GM19238 (cell line): ENCODE measurements around the gene CNDP1.
"Not testable (repeated sequence)": the region's sequence is repeated elsewhere in the genome, so short reads cannot be mapped to it uniquely, and the experiment has no call there.

ENCODE experiments used
- DNase-seq: peaks from one replicate; pipeline ENCODE4 v3.0.0; 2011; ENCODE audit warnings: low spot score; ENCODE audit not compliant: insufficient read length

CNDP1 gene

DNA sequence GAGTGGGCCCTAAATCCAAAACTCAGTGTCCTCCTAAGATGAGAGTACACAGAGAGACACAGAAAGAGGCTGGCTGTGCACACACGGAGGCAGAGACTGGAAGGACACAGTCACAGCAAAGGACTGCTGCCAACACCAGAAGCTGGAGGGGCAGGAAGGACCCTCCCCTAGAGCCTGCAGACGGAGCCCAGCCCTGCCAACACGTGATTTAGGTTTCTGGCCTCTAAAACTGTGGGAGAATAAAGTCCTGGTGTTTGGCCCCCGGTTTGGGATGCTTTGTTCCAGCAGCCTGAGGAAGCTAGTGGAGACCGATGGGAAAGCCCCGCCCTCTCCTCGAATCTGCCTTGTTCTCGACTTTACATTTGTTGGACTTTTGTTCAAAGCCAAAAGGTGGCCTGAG lies 10.6 kb downstream of the CNDP1 start:
- no peak for DNase-seq

DNA sequence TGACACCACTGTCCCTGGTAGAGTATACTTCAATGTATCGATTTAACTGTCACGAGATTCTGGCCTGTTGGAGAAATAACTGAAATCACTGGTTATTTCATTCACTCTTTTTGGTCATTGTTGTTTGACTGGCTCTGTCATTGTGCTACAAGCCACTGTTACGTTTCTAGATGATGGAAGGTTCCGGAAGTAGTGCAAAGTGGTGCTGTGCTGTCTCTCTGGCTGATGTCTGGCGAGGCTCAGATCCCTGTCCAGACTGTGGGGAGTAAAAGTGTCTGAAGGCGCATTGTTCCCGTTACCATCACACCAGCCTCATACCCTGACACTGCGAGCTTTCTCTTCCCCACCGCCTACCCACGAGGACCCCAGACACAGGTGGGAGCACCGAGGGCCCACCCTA lies 11.7 kb downstream of the CNDP1 start:
- DNase-seq = no peak

DNA sequence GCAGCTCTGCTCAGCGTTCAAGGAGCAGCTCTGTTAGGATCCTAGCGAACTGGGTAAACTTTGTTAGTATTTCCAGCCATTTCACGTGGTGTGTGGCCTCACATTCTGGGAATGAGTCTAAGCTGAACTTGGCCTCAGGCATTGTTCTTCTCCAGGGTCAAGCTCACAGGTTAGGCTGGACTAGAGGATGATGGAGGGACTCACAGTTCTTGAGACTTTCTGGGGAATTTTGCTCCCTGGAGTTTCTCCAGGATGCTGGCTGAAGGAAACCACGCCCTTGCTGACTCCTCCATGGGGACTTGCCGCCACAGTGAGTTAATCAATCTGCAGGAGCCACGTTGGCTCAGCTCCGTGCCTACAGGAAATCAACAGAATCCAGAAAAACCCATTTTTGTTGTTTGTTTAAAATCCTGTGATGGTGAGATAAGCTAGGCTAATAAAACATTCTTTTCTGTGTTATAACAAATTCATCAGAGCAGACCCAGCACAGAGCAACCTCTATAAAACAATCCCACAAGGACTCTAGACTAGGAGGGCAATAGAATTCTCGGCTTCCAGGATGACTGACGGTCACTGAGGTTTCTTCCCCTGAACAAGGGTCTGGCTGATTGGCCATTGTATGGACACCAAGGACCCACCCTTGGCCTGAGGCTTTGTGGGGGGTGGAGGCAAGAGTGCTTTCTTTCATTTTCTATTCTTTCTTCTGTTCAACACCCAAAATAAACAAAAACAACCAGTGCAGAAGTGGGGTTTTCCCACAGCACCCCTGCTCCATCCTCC lies 12.6 kb downstream of the CNDP1 start:
- no peak for DNase-seq

DNA sequence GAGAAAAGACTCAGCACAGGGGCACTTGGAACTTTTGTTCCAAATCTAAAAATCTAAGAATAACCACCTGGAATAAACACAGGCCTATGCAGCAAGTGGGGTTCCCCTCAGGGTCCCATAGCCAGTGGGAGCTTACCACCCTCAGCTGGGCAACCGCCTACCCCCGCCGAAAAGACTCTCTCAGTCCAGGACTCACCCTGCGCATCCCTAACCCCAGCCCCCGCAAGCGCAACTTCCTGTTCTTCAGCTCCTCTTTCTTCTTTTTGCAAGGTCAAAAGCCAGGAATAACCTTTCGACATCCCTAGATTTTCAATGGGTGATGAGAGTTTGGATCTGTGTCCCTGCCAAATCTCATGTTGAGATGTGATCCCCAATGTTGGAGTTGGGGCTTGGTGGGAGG lies 13.6 kb downstream of the CNDP1 start:
- no peak for DNase-seq

DNA sequence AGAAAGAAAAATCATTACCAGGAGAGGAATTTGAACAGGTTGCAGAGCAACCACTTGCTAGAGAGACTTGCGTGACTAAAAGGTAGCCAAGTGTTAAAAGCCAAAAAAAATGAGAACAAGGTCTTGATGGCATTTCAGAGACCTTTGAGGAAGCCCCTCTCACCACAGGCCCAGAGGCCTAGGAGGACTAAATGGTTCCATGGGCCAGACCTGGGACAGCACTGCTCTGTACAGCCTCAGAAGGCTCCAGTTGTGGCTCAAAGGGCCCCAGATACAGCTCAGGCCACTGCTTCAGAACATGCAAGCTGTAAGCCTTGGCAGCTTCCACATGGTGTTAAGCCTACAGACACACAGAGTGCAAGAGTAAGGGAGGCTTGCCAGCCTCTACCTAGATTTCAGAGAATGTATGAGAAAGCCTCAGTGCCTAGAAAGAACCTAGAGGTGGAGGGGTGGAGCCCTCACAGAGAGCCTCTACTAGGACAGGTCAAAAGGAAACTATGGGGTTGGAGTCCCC lies 15.3 kb downstream of the CNDP1 start:
- no peak for DNase-seq

DNA sequence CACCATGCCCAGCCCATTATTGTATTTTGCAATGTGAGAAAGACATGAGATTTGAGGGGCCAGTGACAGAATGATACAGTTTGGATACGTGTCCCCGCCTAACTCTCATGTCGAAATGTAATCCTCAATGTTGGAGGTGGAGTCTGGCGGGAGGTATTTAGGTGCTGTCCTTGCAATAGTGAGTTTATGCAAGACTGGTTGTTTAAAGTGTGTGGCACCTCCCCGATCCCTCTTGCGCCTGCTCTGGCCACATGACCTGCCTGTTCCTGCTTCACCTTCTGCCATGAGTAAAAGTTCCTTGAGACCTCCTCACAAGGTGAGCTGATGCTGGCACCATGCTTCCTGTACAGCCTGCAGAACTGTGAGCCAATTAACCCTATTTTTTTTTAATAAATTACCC lies 16.6 kb downstream of the CNDP1 start:
- DNase-seq = no peak

DNA sequence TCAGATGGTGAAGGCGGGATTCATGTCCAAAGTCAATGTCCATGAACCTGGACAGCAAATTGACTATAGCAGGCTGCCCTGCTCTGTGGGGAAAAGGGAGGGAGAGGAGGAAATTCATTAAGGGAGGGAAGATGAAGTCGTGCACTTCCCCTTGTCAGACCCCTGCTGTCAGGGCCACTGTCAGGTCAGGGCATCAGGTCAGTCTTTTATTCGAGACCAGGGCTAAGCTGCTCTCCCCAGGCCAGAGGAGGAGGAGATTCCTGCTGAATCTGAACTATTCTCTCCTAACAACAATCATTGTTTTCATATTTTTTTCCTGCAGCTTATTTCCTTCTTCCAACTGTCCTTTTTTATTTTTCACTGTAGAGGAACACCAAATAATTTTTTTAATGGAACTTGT lies 17.2 kb downstream of the CNDP1 start:
- no peak for DNase-seq

DNA sequence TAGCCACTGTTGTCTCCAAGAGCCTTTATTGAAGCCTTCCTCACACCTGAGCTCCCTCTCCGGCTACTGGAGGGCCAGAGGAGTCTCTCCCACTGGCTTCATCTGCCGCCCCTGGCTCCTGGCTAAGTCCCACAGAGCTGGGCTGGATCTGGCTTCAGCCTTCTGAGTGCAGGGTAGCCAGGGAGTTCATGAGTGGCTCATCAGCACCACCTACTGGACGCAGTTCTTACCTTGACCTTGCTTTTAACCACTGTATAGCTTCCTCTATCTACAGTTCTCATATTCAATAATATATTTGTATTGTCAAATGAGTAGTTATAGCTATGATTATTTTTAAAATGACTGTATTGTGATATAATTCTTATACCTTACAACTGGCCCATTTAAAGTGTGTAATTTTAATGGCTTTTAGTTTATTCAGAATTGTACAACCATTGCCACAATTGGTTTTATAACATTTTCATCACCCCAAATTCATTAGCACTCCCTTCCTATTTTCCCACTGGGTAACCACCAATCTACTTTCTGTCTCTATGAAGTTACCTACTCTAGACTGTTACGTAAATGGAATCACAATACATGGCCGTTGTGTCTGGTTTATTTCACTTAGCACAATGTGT lies 17.7 kb downstream of the CNDP1 start:
- DNase-seq = peak; percentile 79

DNA sequence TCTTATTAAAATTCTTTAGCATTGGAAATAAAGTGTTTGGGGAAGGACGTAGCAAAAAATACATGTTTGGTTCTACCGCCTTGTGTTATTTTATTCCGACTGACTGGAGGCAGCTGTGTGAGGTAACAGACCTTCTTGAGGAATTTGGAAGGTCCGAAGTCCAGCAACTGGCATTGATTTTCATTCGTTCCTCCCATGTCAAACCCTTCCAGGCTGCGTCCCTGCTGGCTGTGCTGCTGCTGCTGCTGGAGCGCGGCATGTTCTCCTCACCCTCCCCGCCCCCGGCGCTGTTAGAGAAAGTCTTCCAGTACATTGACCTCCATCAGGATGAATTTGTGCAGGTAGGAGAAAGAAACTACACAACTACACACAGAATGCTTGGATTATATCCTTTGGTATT lies 21.8 kb downstream of the CNDP1 start:
- no peak for DNase-seq

DNA sequence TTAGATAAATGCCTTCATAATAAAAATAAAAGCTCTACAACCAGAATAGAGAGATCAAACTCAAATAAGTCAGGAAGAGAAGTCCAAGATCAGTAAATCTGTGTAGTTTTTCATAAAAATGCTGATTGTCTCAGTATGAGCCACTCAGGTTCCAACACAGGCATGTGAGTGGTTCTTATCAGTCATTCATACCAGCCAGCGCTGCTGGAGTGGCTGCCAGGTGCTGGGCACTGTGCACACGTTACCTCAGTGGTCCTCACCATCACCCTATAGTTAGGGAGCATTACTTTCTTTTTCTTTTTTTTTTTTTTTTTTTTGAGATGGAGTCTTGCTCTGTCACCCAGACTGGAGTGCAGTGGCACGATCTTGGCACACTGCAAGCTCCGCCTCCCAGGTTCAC lies 23.8 kb downstream of the CNDP1 start:
- no peak for DNase-seq

DNA sequence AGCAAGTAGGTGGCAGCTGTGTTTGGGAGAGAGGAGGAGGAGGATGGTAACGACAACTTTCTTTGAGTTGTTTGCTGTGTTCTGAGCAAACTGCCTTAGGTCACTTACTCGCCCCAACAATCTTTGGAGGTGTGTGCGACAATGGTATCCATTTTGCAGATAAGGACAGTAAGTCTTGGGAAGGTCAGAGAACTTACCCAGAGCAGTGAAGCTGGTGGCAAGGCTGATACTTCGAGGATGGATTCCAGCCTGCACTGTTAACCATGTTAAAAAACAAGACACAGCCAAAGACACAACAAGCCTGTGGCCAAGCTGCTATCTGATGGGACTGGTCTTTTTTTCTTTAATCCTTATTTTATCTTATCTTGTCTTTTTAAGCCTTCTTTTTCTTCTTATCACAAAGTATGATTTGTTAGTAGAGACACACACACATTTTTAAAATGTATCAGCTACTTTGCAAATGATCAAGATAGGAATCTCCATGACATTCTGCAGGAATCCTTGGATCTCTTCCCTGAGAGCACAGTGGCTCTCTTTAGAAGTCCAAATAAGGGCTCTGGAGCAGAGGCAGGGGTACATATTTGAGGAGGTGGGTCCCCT lies 27.9 kb downstream of the CNDP1 start:
- no peak for DNase-seq

DNA sequence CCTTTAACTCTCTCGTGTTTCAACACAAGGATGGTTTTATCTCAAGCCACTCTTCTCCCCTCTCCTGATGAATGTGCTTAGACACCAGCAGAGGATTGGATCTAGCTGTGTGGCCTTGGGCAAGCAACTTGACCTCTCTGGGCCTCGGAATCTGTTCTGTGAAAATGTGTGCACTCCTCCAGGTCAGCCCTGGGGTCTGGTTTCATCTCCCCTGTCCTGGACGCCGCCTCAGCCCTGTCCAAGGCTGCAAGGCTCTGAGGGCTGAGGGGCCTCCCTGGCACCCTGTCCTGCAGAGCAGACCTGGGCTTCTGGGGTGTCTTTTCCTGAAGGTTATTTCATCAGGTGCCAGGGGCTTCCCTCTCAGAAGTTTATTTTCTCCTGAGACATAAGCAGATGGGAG lies 28.5 kb downstream of the CNDP1 start:
- no peak for DNase-seq

DNA sequence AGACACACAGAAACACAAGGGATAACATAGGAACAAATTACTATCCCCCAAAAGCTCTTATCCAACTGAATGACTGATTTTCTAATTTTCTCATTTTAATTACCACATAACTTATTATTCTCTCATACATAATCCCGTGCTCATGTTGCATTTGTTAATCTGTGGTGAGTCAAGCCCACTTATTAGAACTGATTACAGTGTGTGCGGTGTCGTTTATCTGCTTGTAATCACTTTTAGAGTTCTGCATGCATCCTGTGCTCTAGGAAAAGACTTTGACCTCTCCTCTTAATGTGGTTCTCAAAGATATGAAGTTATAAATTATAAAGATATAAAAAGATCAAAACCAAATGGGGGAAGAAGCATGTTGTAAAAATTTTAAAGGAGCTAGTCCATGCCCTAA lies 29.7 kb downstream of the CNDP1 start:
- DNase-seq = no peak

DNA sequence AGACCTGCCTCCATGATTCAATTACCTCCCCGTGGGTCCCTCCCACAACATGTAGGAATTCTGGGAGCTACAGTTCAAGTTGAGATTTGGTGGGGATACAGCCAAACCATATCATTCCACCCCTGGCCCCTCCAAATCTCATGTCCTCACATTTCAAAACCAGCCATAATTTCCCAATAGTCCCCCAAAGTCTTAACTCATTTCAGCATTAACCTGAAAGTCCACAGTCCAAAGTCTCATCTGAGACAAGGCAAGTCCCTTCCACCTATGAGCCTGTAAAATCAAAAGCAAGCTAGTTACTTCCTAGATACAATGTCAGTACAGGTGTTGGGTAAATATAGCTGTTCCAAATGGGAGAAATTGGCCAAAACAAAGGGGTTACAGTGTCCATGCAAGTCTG lies 30.9 kb downstream of the CNDP1 start:
- DNase-seq = not testable (repeated sequence)

DNA sequence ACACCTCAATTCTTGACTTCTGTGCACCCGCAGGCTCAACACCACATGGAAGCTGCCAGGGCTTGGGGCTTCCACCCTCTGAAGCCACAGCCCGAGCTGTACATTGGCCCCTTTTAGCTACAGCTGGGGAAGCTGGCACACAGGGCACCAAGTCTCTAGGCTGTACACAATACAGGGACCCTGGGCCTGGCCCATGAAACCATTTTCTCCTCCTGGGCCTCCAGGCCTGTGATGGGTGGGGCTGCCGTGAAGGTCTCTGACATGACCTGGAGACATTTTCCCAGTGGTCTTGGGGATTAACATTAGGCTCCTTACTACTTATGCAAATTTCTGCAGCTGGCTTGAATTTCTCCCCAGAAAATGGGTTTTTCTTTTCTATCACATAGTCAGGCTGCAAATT lies 31.7 kb downstream of the CNDP1 start:
- DNase-seq = not testable (repeated sequence)

DNA sequence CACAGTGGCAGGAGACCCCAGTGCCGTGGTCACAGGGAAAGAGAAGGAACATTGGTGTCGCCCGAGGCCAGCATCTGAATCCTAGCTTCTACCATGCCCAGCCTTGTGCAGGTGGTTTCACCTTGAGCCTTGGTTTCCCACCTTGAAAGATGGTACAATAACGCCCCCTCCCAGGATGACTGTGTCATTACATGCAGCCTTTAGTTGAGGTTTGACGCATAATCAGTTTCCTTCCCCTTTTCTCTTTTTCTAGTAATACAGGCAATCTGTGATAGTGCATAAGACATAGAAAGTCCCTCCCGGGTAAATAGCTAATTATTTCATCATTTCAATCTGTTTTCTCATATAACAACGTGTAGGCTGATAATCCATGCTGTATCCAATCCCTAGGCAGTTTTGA lies 33.5 kb downstream of the CNDP1 start:
- no peak for DNase-seq

DNA sequence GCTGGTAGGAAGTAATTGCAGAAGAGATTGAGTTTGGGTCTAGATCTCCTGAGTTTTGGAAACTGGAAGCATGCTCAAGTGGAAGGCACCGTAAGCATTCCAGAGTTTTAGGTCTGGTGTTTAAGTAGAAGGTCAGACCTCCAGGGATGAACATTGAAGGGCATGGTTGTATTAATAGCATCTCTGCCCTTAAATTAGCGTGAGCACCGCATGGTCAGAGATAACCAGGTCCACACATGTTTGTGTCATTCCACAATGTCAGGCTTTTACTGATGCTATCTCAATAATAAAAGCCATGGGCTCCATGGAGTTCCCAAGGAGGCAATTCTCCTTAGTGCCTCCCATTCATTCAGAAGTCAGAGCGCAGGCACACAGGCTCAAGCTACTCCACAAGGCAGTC lies 35.1 kb downstream of the CNDP1 start:
- DNase-seq = no peak

DNA sequence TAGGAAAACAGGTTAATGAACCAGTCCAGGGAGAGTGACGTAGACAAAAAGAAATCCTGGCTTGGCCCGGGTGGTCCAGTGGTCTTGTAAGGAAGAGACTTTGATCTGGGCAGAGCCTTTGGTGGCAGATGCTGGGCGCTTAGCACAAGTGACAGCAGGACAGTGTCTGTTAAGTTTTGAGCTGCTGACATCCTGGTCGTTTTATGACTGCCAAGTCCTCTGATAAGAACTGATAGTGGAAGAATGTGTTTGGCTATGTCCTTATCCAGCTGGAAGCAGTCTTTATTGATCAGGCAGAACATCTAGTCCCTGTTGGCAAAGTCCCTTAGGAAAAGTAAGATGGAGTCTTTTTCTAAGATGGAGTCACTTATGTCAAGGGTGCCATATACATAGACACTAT lies 36.0 kb downstream of the CNDP1 start:
- no peak for DNase-seq

DNA sequence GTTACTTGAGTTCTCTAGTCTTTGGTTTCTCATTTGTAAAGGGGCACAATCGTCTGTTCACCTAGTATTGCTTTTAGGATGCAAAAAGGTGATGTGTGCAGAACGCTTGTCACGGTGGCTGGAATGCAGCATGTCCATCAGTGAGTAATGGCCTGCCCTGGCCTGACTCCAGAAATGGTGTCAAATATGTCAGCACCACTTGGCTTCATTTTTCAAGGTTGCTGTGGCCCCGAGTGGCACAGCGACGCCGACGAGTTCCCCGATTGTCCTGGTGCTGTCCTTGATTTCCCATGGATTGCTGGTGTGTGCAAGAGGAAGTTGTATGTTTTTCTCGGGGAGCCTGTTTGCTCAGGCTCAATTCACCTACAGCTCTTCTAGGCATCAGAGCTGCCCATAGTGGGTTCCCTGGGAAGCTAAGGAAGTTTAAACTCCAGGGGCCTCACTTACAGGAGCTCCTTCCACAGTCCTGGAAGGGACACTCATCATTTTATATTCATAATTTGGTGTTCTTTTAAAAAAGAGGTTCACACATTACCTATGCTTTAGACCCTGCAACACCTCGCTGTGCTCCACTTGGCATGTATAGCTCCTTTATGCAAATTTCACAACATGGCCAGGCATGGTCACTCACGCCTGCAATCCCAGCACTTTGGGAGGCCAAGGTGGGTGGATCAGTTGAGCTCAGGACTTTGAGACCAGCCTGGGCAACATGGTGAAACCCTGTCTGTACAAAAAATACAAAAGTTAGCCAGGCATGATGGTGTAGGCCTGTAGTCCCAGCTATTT lies 37.8 kb downstream of the CNDP1 start:
- DNase-seq = no peak

DNA sequence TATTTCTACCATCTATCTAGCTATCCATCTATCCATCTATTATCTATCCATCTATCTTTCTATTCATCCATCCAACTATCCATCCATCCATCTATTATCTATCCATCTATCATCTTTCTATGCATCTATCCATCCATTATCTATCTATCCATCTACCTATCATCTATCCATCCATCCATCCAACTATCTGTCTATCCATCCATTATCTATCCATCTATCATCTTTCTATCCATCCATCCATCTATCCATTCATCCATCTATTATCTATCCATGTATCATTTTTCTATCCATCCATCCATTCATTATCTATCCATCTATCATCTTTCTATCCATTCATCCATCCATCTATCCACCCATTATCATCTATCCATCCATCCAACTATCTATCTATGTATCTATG lies 38.8 kb downstream of the CNDP1 start:
- DNase-seq = no peak

DNA sequence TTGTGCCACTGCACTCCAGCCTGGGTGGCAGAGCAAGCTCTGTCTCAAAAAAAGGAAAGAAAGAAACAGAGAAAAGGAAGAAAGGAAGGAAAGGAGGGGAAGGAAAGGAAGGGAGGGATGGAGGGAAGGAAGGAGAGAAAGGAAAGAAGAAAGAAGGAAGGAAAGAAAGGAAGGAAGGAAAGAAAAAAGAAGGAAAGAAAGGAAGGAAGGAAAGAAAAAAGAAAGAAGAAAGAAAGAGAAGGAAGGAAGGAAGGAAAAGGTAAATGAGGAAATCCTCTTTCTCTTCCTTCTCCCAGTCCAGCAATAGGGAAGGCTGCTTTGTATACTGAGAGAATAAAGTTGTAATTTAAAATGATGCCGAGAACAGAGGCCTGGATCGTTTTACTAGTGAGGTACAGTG lies 40.6 kb downstream of the CNDP1 start:
- no peak for DNase-seq

DNA sequence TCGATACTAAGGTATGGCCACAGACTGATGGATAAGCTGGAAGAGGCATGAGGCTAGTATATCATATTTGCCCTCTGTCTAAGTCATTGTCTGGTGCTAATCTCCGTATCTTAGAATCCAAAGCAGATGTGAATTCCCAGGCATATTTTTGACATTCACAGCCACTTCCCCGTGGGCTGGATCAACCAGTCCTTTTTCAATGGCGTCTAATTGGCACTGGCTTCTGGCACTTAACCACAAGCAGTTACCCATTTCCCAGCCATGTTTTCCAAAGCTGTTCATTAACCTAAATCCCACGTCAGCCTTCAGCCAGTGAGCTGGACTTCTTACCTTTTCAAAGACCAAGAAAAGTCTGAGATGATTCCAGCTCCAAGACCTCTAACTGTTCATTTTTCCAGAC lies 42.7 kb downstream of the CNDP1 start:
- no peak for DNase-seq
